NCI-H1092 (cell line): ENCODE results near the gene PPFIA2.

Experiments
- DNase-seq: peaks from one replicate; lab custom pipeline; 2025; lab: John Stamatoyannopoulos, UW

The PPFIA2 gene

DNA sequence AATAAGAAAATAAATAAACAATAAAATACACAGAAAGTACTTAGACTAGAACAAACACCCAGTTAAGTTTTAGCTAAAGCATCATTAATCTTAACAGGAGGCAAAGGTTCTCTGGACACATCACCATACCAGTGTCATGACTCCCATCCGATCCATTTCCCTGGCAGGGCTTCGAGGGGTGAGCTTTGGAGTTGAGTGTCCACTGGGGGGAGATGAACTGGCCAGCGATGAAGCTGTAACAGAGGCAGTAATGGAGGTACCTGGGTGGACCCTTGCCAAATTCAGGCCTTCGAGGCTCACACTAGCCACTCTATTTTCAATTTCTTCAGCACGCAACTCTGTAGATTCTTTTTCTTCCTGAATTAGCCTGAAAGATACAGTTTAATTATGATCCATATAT lies 411.7 kb downstream of the PPFIA2 start:
- no peak for DNase-seq

DNA sequence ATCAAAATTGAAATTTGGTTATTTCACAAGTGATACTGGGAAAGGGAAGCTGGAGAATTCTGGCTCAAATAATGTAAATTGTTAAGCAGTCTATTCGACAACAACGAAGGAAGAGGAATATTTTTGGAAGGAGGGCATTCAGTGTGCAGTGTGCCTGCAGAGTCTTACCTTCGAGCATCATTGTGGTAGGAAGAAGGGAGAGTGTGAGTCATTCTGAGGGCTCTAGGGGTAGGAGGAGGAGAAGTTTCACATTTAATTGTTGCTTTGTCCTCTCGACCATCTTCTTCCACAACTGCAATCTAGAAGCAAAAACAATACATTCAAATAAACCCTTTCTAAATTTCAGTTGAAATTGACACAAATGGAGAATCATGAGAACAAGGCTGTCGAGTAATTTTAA lies 418.2 kb downstream of the PPFIA2 start:
- DNase-seq, result no peak

DNA sequence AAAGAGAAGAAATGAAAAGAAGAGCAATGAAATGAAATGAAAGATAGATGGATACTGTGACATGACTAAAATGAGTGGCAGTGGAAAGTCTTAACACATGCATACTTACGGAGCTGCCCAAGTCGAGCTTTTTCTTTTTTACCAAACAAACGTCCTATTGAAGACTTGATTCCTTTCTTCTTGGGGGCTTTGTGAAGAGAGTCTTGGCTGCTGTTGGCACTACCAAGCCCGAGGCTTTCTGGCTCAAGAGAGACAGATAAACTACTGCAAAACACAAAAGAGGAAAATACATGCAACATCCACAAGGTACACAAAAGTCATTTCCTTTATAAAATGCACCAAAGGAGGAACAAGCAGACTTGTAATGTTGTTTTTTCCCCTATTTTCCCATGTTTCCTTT lies 420.1 kb downstream of the PPFIA2 start:
- DNase-seq, result no peak

DNA sequence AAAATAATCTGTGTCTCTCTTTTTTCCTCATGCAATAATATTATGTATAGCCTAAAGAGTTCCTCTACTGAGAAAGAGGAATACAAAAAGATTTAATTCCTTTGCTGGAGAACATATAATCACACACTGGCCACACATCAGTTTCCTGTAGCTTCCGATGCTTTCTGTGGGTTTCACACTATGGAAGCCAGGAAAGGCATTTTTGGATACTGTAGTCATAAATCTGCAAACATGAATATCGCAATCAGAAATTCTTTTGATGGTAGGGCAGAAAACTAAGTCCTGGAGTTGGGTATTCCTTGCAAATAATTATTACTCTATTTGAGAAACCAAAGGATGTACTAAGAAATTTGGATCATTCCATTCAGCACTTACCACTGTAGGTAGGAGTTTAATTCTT lies 421.3 kb downstream of the PPFIA2 start:
- no peak for DNase-seq

DNA sequence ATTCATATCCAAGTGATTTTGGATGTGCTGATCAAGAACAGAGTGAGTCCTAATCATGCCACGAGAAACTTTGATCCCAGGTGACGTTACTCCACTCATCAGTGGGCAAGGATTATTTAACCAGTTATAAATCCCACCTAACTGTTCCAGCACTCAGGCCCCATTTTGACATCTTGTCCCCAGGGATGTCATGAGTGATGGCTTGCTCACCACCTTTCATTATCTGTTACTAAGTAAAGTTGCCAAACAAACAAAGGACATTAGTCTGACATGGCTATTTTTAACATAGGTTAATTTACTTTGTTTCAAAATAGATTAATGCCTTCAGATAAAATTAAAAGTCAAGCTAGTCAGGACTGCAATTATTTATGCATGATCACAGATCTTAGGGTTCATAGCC lies 425.3 kb downstream of the PPFIA2 start:
- DNase-seq, result no peak

DNA sequence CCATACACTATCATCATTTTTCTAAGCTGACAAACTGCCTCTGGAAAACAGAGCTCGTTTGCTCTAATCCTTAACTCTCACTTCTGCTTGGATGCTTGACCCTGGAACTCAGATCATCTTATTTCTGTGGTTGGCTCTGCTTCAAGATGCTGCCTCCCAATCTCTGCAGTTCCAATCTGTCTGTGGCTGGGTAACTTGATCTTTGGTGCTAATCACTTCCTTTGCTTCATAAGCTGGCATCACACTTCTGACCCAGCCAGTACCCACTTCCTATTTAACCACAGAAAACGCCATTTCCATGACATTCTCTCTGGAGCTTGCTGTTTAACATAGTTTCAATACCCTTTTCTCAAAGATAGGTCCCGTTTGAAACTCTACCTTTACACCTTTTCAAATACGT lies 427.1 kb downstream of the PPFIA2 start:
- no peak for DNase-seq

DNA sequence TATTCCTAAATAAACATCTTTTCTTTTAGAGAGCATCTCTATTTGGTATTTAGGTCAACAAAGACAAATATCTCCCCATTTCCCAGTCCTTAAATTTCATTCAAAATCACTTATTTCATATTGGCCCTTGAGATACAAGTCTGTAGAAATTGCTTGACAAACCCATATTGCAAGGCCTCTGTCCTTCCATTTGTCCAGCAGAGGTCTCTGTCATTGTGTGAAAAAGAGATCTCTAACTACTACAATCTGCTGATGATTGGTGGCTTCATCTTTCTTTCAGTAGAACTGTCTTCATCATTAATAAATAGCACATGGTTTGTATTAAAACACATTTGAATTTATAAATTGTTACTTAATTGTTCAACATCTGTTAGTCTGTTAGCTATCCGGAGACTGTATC lies 428.7 kb downstream of the PPFIA2 start:
- DNase-seq, result no peak

DNA sequence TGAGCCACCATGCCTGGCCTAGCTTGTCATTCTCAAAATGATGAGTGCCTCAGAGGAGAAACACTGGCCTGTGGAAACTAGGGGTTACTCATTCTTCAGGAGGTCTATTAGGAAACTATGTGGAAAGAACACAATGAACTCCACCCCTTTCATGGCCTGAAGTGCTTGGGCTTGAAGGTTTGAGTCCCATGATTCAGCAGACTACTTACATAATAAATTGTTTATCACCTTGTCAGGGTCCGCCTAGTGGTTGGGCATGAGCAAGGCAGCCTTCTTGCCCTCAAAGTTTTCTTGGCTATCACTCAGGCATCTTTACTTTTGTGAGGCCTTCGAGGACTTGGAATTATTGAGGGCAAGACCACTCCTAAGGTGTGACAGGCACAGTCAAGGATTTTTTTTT lies 430.1 kb downstream of the PPFIA2 start:
- no peak for DNase-seq

GRCh38 chr12:81327425-81327824 lies 431.7 kb downstream of the PPFIA2 start:
- no peak for DNase-seq

- DNase-seq, result no peak
Observed at GRCh38 chr12:81325086-81325485, 434.1 kb downstream of the PPFIA2 start.

DNA sequence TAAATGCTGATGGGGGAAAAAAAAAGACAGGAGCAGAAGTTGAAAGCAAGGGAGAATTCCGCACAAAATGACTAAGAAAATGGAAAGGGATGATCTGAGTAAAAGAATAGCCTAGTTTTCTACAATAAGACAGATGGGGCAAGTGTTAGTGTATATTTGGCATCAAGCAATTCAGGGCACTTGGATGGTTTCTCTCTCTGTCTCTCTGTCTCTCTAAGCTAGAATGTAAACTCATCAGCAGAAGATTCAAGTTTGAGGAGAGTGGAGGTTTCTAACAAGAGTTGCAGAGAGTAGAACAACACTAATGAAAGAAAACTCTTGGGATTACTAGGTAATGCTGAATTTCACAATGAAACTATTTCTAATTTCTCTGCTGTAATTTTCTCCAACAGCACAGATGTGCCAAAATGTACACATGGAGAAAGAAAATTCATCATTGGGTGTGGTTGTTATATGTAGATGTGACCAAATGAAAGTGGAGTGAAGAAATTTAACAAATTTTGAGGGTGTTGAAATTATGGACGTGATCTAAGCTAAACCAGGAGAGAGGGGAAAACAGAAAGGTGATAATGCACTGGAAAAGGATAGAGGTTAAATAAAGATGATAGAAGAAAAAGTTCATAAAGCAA lies 444.1 kb downstream of the PPFIA2 start:
- no peak for DNase-seq

DNA sequence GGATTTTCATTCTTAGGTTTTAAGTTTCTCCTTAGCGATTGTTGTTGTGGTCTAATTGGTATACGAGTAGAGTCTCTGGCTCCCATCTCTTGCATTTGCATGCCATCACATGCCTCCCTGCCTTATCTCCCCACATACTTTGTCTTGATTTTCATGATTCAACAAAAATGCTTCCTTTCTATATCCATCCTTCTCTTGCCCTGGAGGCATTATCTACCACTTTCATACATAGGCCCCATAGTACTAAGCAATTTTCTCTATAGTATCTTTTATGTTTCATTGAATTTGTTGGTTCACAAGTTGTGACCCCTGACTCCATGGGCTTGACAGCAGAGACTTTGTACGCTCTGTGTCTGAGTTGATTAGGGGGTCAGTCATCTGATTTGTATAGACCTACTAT lies 455.2 kb downstream of the PPFIA2 start:
- DNase-seq, result no peak

DNA sequence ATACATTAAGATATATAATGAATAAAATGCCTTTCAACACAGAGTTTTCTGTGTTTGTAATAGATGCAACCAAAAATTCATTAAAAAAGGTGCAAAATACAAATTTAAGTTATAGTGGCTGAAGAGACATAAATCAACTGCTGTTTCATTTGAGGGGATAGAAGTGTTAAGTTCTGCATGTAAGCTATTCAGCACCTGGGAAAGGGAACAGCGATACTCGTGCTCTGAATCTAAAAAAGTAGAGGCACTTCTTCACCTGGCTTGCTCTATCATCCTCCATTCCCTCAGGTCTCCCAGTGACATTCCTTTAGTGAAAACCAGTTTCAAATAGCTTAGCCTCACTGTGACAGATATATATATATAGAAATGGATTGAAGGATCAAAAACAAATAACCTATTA lies 458.7 kb downstream of the PPFIA2 start:
- no peak for DNase-seq

DNA sequence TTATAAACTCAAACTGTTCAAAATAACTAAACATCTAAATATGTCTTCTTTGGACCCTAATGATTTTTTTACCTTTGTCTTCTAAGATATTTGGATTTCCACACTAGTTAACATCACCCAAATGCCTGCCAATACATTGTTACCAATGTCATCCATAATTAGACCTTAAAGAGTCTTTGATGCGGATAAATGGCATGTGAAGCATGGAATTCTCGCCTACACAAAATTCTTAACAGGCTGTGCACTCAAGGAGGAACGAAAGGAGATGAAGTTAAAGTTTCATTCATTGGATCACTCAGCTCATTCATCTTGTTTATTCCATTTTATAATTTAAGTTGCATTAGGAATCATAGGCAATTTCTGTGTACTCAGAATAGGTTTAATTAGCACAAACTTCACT lies 461.5 kb downstream of the PPFIA2 start:
- DNase-seq, result no peak

DNA sequence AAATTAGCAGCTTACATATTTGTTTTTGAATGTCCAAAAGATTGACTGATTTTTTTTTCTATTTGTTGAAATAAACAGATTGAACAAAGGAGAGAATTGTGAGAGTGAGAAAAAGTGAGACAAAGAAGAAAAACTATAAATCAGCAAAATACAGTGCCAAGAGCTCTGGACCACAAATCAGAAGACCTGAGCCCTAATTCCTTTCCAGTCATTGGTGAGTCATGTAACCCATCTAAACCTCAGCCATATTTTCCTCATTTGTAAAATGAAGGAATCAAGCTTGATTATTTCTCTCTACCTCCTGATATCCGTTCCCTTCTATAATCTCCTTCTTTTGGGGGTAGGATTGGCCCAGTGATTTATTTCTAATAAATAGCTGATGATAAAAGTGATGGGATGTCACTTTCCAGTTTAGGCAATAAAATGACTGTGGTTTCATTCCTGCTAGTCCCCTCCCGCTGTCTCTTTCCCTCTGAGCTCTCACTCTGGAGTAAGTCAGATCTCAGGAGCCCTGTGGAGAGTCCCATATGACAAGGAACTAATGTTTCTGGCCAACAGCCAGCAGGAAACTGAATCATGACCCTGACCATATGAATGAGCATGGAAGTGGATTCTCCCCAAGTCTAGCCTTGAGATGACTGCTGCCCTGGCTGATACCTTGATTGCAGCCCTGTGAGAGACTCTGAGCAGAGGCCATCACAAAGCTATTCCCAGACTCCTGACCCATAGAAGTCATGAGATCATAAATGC lies 462.4 kb downstream of the PPFIA2 start:
- no peak for DNase-seq

DNA sequence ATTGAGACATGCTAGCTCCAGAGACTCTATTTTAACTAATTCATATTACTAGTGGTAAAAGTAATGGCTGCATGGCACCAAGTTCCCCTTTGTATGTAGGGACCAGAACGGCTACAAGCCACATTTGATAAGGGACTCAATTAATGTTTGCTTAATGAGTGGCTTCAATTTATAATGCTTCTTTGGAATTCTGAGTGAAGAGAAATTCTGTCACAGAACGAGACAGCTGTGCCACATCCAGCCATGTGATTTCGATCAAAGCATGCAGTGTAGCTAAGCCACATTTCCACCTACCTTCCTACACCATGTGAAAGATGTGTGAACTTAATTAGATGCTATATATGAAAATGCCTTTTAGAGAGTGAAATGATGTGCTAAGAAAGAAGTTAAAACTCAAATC lies 463.9 kb downstream of the PPFIA2 start:
- no peak for DNase-seq

- DNase-seq, result no peak
Observed at GRCh38 chr12:81294325-81295190, 464.6 kb downstream of the PPFIA2 start.

DNA sequence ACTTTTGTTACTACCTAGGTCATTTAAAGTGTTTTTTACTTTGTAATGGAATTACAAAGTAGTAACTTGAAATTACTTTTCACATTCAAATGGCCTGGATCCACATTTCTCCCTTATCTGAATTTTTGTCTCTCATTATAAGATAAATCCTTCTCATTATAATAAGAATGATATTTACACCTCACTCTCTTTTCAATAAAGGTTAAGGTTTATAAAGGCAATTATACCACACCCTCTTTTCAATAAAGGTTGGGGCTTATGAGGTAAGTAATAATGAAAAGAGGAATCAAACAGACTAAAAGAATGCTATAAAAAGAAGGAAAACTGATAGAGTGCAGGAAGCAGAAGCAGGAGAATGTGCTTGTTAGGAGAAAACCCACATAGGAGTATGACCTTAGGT lies 470.5 kb downstream of the PPFIA2 start:
- DNase-seq, result no peak

- DNase-seq, result no peak
Observed at GRCh38 chr12:81284137-81284536, 475.0 kb downstream of the PPFIA2 start.

GRCh38 chr12:81274637-81275529 lies 484.3 kb downstream of the PPFIA2 start:
- DNase-seq, result no peak

GRCh38 chr12:81270385-81270784 lies 488.8 kb downstream of the PPFIA2 start:
- no peak for DNase-seq

DNA sequence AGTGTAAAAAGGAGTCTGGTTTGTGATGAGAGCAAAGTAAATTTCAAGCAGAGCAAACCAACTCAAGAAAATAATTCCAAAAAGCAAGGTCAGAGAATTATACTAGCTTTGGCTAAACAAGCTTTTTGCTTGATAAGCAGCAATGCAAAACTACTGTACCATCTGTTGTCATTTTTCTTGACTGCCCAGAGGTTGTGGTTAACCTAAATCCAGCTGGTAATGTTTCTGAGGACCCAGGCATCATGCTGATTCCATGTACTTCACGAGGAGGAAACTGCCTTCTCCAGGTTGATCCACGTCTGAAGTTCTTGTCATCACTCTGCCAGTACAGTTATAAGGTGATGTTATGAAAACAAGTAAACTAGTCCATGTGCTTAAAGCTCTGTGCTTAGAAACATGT lies 496.1 kb downstream of the PPFIA2 start:
- DNase-seq, result no peak
